Uterus (tissue), 2 donors: Measurements from ENCODE around the gene SYTL3.

Experiments
- POLR2A ChIP-seq, 2 donors: fragments of 450-650 bp; IDR thresholded peaks; one replicate each; pipeline ENCODE4 v1.6.1; 2016; ENCODE audit warnings: antibody characterized with exemption in 2 of 2, mild to moderate bottlenecking in 1 of 2, moderate library complexity in 1 of 2
- TF ChIP-seq, protein P1 (sequence below), 4 experiments: fragments of 200-600 bp in 2 of 4; fragments of 450-650 bp in 2 of 4; sonication (generic) in 2 of 4; IDR thresholded peaks; one replicate each; pipeline ENCODE4 v1.5.1; 2016 to 2019; ENCODE audit warnings: antibody characterized with exemption in 4 of 4, mild to moderate bottlenecking in 2 of 4, moderate library complexity in 1 of 4

DNA sequence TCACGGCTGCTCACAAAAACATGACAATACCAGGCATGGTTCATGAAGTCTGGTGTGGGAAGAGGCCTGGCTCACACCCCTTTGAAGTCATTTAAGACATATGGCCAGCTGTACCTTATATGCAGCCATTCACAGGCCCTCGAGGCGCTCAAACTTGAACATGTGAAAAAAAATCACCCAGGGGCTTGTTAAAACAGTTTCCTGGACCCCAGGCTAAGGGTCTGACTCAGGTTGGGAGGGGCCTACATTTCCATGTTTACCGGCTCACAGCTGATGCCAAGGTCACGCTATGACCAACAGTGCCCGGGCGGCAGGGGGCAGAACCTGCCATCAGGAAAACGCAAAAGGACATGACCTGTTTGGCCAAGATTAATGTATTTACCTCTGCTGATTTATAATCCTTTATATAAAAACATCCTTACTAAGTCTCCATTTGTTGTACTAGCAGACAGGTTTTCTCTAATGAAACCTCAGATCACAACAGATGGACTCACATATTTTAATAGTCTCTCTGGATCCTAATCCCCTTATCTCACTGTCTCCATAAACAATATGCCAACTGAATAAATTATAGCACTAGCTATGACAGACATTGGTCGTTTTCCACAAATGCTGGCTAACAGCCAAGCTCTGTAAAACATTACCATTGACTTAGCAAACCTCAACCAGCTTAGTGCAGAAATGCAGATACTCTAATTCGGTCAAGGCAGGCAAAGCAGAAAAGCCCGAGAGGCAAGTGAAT lies 149.4 kb downstream of the SYTL3 start:
- no peak for TF ChIP-seq POLR2A (IDR thresholded peaks at IDR 0.05)
- TF ChIP-seq, protein P1, sequence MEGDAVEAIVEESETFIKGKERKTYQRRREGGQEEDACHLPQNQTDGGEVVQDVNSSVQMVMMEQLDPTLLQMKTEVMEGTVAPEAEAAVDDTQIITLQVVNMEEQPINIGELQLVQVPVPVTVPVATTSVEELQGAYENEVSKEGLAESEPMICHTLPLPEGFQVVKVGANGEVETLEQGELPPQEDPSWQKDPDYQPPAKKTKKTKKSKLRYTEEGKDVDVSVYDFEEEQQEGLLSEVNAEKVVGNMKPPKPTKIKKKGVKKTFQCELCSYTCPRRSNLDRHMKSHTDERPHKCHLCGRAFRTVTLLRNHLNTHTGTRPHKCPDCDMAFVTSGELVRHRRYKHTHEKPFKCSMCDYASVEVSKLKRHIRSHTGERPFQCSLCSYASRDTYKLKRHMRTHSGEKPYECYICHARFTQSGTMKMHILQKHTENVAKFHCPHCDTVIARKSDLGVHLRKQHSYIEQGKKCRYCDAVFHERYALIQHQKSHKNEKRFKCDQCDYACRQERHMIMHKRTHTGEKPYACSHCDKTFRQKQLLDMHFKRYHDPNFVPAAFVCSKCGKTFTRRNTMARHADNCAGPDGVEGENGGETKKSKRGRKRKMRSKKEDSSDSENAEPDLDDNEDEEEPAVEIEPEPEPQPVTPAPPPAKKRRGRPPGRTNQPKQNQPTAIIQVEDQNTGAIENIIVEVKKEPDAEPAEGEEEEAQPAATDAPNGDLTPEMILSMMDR (IDR thresholded peaks at IDR 0.05) = no peak
